CD14-positive monocyte (primary cell): ENCODE measurements around the gene DLG1. TPM values are rescaled to one million over a fixed set of nuclear protein-coding genes. Genes with fewer than 3 reads are reported as not detected.
A peak's percentile ranks its signal among the peaks of the same experiment; 100 is the strongest.

Experiments used
- DNase-seq, 3 donors: peaks; one replicate each; pipeline ENCODE4 v3.0.0-alpha.2; 2011 to 2022
- H2AFZ ChIP-seq: 2 replicates; pipeline ENCODE4 v1.6.0; 2012; ENCODE audit warnings: mild to moderate bottlenecking, low read depth, low read length, inconsistent platforms; ENCODE audit not compliant: insufficient read depth, poor library complexity, severe bottlenecking
- H3K27ac ChIP-seq, 2 donors: 1 replicate in 1 of 2; 2 replicates in 1 of 2; pipeline ENCODE4 v1.5.1; 2012 to 2013; ENCODE audit warnings: low read length in 2 of 2, control low read depth in 1 of 2, inconsistent platforms in 1 of 2, low read depth in 1 of 2, mild to moderate bottlenecking in 1 of 2
- H3K27me3 ChIP-seq, 2 donors: one replicate each; pipeline versions ENCODE4 v1.6.0 to v1.6.1; 2011 to 2013; ENCODE audit warnings: low read length in 2 of 2; ENCODE audit not compliant: control insufficient read depth in 2 of 2, insufficient read depth in 2 of 2
- H3K36me3 ChIP-seq, 2 donors: replicated peaks in 1 of 2; 1 replicate in 1 of 2; 2 replicates in 1 of 2; pipeline versions ENCODE4 v1.5.1 to v1.6.1; 2012 to 2013; ENCODE audit warnings: low read length in 2 of 2, control low read depth in 1 of 2, inconsistent platforms in 1 of 2, mild to moderate bottlenecking in 1 of 2; ENCODE audit not compliant: insufficient read depth in 2 of 2, control insufficient read depth in 1 of 2
- H3K4me1 ChIP-seq, 2 donors: 1 replicate in 1 of 2; 2 replicates in 1 of 2; pipeline versions ENCODE4 v1.5.1 to v1.6.1; 2012 to 2013; ENCODE audit warnings: low read length in 2 of 2, control low read depth in 1 of 2, inconsistent platforms in 1 of 2, mild to moderate bottlenecking in 1 of 2, moderate library complexity in 1 of 2; ENCODE audit not compliant: insufficient read depth in 2 of 2, control insufficient read depth in 1 of 2
- H3K4me2 ChIP-seq: replicated peaks from 2 replicates; pipeline ENCODE3; 2012; ENCODE audit warnings: low read length, moderate library complexity, mild to moderate bottlenecking; ENCODE audit not compliant: poor library complexity, severe bottlenecking; ENCODE audit errors: extremely low read depth
- H3K4me3 ChIP-seq, 3 experiments: fragments of 200-600 bp in 1 of 3; sonication (generic) in 1 of 3; replicated peaks in 1 of 3; 1 replicate in 2 of 3; 2 replicates in 1 of 3; pipeline ENCODE4 v1.5.1; 2011 to 2013; ENCODE audit warnings: low read length in 3 of 3, mild to moderate bottlenecking in 3 of 3, control low read depth in 2 of 3, low read depth in 2 of 3, inconsistent platforms in 1 of 3, moderate library complexity in 1 of 3
- H3K79me2 ChIP-seq: 2 replicates; pipeline ENCODE4 v1.6.0; 2012; ENCODE audit warnings: mild to moderate bottlenecking, control low read depth, inconsistent platforms, low read length, moderate library complexity; ENCODE audit not compliant: insufficient read depth
- H3K9ac ChIP-seq: 2 replicates; pipeline ENCODE4 v1.6.0; 2017; ENCODE audit warnings: low read length, mild to moderate bottlenecking; ENCODE audit not compliant: insufficient read depth, poor library complexity, severe bottlenecking
- H3K9me3 ChIP-seq, 2 donors: replicated peaks in 1 of 2; 1 replicate in 1 of 2; 2 replicates in 1 of 2; pipeline versions ENCODE4 v1.5.1 to v1.6.1; 2012 to 2013; ENCODE audit warnings: low read length in 2 of 2, control low read depth in 1 of 2; ENCODE audit not compliant: control insufficient read depth in 1 of 2, insufficient read depth in 1 of 2
- H4K20me1 ChIP-seq: 2 replicates; pipeline ENCODE4 v1.6.0; 2012; ENCODE audit warnings: mild to moderate bottlenecking, low read length, control low read depth, moderate library complexity; ENCODE audit not compliant: insufficient read depth
- H3K27ac Mint-ChIP-seq, 7 donors: one replicate each; pipeline ENCODE4 v1.8.0; 2020; ENCODE audit warnings: mild to moderate bottlenecking in 7 of 7, mixed read lengths in 7 of 7, moderate library complexity in 6 of 7, inconsistent platforms in 2 of 7
- H3K27me3 Mint-ChIP-seq, 3 donors: one replicate each; pipeline ENCODE4 v1.8.0; 2021 to 2022; ENCODE audit warnings: low read depth in 3 of 3, mild to moderate bottlenecking in 3 of 3, mixed read lengths in 3 of 3, moderate library complexity in 3 of 3, inconsistent platforms in 1 of 3
- H3K36me3 Mint-ChIP-seq, 2 donors: one replicate each; pipeline ENCODE4 v1.8.0; 2020; ENCODE audit warnings: mixed read lengths in 2 of 2, inconsistent platforms in 1 of 2, mild to moderate bottlenecking in 1 of 2
- H3K4me1 Mint-ChIP-seq: one replicate; pipeline ENCODE4 v1.8.0; 2020; ENCODE audit warnings: mild to moderate bottlenecking, mixed read lengths
- H3K4me3 Mint-ChIP-seq, 2 donors: one replicate each; pipeline ENCODE4 v1.8.0; 2020; ENCODE audit warnings: mild to moderate bottlenecking in 2 of 2, mixed read lengths in 2 of 2, moderate library complexity in 1 of 2
- H3K9me3 Mint-ChIP-seq, 7 donors: one replicate each; pipeline ENCODE4 v1.8.0; 2020 to 2022; ENCODE audit warnings: mixed read lengths in 7 of 7, mild to moderate bottlenecking in 6 of 7, moderate library complexity in 6 of 7, inconsistent platforms in 2 of 7
- CTCF ChIP-seq: fragments of 200-600 bp; IDR thresholded peaks from one replicate; pipeline ENCODE4 v1.8.0; 2022; ENCODE audit warnings: antibody characterized with exemption, mild to moderate bottlenecking
- WGBS: methylation state at CpG from one replicate; pipeline ENCODE4 v1.1.5; 2013; ENCODE audit warnings: missing lambda C conversion rate; ENCODE audit not compliant: insufficient coverage; 5-methylcytosine and 5-hydroxymethylcytosine counted together
- intact Hi-C, 2 donors: fragments of 100-400 bp; cut with micrococcal nuclease; formaldehyde crosslinking; loops; one replicate each; pipeline versions ENCODE4 v1.15.0 to v1.15.1; 2023
- polyA plus RNA-seq, 3 donors: library from polyadenylated mRNA; depleted of rRNA in 1 of 3; unstranded in 2 of 3; stranded (reverse) in 1 of 3; fragments of 300-500 nt in 2 of 3; fragments of >200 nt in 1 of 3; fragmentation: Illumina TruSeq in 2 of 3; gene quantifications; 1 replicate in 2 of 3; 2 replicates in 1 of 3; pipeline ENCODE4 v1.2.3, GENCODE V29; 2012 to 2021

The DLG1 gene
- polyA plus RNA-seq, 3 donors = 6.5 to 21.9 (median 10.2) TPM

GRCh38 chr3:197188963-197189362 lies 109.4 kb downstream of the DLG1 start:
- Histone ChIP-seq H3K27me3 (no peaks in the 10 kb centered on the region), H4K20me1 (peaks cover 4% of the 10 kb centered on the region), H3K9ac (no peak overlapping the region), H3K4me3 (no peak overlapping the region), H3K79me2 (peaks cover 15% of the 10 kb centered on the region), H2AFZ (no peak overlapping the region), H3K4me2 (no peak overlapping the region), H3K36me3 (no peaks in the 10 kb centered on the region), H3K9me3 (no peaks in the 10 kb centered on the region), H3K4me1 (no peaks in the 10 kb centered on the region), H3K27ac (no peak overlapping the region)
- intact Hi-C loops = no loop called here
- no peak for DNase-seq
- H3K27ac Mint-ChIP-seq = no peak overlapping the region
- no peak overlapping the region for H3K4me3 Mint-ChIP-seq
- H3K9me3 Mint-ChIP-seq = peaks cover 0 to 3% (median 0%) of the 10 kb centered on the region in 7 donors
- TF ChIP-seq CTCF = no peak
- WGBS = no CpG with 5 or more reads among the region's 3 CpGs
- peaks cover 4% of the 10 kb centered on the region for H3K4me1 Mint-ChIP-seq
- no peaks in the 10 kb centered on the region for H3K27me3 Mint-ChIP-seq
- H3K36me3 Mint-ChIP-seq = peaks cover 7 to 9% of the 10 kb centered on the region in 2 donors

GRCh38 chr3:197186887-197187588 lies 111.4 kb downstream of the DLG1 start:
- no peaks in the 10 kb centered on the region for H3K36me3 ChIP-seq
- no peak overlapping the region for H3K4me2 ChIP-seq
- peaks cover 7 to 19% of the 10 kb centered on the region in 2 donors for H3K4me1 ChIP-seq
- peaks cover 4% of the 10 kb centered on the region for H4K20me1 ChIP-seq
- Mint-ChIP-seq H3K9me3 (no peaks in the 10 kb centered on the region), H3K4me1 (peaks cover 11% of the 10 kb centered on the region), H3K27ac (no peak overlapping the region), H3K4me3 (no peak overlapping the region), H3K27me3 (no peaks in the 10 kb centered on the region), H3K36me3 (peaks cover 3 to 8% of the 10 kb centered on the region in 2 donors)
- H3K9ac ChIP-seq = no peak overlapping the region
- H3K27me3 ChIP-seq = no peaks in the 10 kb centered on the region
- H3K79me2 ChIP-seq = peaks cover 14% of the 10 kb centered on the region
- no peaks in the 10 kb centered on the region for H3K9me3 ChIP-seq
- WGBS = no CpG with 5 or more reads among the region's 1 CpG
- intact Hi-C loops = loop anchor here (2.0 kb wide), 1 partner anchor 184 kb away; no protein-coding TSS in a partner anchor
- H2AFZ ChIP-seq = no peak overlapping the region
- no peak overlapping the region for H3K27ac ChIP-seq
- no peak overlapping the region for H3K4me3 ChIP-seq
- peak; percentile 55 to 72 (median 67) for DNase-seq
- TF ChIP-seq CTCF = peak; percentile 86
